ENCODE measurements around the gene ZNF324.
"Not testable (repeated sequence)": the region's sequence is repeated elsewhere in the genome, so short reads cannot be mapped to it uniquely, and the experiment has no call there.

The ZNF324 gene

GRCh38 chr19:58466760-58467589, at the start of gene ZNF324:
Gene ZNF324, plus strand, starts transcription at chr19:58467080. Its CDS starts 2,106 bp downstream, at chr19:58469186.
- DNase-seq (ENCODE audit: low spot score) = peak; percentile 97

GRCh38 chr19:58428617-58429016, 38.3 kb upstream of the ZNF324 start:
- no peak for DNase-seq (ENCODE audit: low spot score)

GRCh38 chr19:58429745-58430144, 37.1 kb upstream of the ZNF324 start:
- DNase-seq (ENCODE audit: low spot score) = no peak

DNA sequence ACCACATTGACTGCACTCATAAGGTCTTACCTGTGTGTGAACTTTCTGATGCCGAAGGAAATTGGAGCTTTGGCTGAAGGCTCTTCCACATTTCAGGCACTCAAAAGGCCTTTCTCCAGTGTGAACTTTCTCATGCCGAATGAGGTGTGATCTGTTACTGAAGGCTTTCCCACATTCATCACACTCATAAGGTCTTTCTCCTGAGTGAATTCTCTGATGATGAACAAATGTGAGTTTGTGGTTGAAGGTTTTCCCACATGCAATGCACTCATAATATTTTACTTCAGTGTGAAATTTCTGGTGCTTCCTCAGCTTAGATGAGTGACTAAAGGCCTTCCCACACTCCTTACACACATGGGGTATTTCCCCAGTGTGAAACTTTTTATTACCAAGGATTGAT, 32.7 kb upstream of the ZNF324 start:
- no peak for DNase-seq (ENCODE audit: low spot score)

- DNase-seq (ENCODE audit: low spot score) = no peak
Measured at GRCh38 chr19:58439576-58440554, 27.0 kb upstream of the ZNF324 start, which contains the start of gene ZNF132. Gene ZNF132, minus strand, starts transcription at chr19:58440153. Its CDS starts 332 bp downstream, at chr19:58439821.

GRCh38 chr19:58440556-58440955, 26.3 kb upstream of the ZNF324 start:
- DNase-seq (ENCODE audit: low spot score) = no peak

DNA sequence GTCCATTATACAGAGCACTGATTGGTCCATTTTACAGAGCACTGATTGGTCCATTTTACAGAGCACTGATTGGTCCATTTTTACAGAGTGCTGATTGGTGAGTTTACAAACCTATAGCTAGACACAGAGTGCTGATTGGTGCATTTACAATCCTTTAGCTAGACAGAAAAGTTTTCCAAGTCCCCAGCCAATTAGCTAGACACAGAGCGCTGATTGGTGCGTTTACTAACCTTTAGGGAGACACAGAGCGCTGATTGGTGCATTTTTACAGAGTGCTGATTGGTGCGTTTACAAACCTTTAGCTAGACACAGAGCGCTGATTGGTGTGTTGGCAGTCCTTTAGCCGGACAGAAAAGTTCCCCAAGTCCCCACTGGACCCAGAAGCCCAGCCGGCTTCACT, 23.9 kb upstream of the ZNF324 start:
- not testable (repeated sequence) for DNase-seq (ENCODE audit: low spot score)

GRCh38 chr19:58448860-58449259, 18.0 kb upstream of the ZNF324 start:
- DNase-seq (ENCODE audit: low spot score) = not testable (repeated sequence)

DNA sequence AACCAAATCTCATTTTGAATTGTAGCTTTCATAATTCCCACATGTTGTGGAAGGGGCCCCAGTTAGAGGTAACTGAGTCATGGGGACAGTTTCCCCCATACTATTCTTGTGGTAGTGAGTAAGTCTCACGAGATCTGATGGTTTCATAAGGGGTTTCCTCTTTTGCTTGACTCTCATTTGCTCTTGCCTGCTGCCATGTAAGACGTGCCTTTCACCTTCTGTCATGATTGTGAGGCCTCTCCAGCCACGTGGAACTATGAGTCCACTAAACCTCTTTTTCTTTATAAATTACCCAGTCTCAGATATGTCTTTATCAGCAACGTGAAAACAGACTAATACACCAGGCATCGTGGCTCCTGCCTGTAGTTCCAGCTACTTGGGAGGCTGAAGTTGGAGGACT, 16.9 kb upstream of the ZNF324 start:
- DNase-seq (ENCODE audit: low spot score) = not testable (repeated sequence)

GRCh38 chr19:58450856-58451357, 16.0 kb upstream of the ZNF324 start:
- no peak for DNase-seq (ENCODE audit: low spot score)

DNA sequence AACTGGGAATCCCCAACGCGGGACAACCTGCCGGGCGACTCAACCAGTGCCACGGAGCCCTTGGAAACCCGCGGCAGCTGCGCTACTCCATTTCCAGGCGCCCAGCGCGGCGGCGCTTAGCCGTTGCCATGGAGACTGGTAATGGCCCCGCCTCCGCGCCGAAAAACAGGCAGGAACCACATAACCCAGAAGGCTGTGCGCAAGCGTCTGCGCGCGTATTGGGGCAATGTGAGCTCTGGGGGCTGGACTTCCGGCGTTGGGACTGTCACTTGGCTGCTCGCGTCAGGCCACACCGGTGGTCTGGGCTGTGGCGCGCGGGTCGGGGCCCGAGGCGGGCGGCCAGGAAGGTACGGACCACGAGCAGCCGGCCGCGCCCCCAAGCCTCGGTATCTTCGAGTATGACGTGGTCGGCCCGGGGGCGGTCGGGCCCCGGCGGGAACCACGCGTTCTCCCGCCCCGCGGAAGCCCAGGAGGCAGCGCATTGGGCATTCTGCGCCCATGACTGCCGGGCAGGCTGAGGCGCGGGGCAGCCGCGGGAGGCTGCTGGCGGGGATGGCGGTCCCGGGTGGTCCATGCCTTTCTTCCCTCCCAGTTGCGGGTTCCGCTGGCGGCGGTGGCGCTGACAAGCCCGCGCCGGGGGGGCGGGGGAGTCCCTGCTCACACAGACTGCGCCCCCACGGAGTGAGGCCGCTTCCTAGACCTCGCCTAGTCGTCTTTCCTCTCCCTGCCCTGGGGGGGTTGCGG, 15.3 kb upstream of the ZNF324 start, which contains the start of gene ZNF324B:
Gene ZNF324B, plus strand, starts transcription at position 265 of the 744 bp plus-strand sequence. CDS start 2,080 bp downstream, outside the sequence.
- DNase-seq (ENCODE audit: low spot score) = peak; percentile 98

DNA sequence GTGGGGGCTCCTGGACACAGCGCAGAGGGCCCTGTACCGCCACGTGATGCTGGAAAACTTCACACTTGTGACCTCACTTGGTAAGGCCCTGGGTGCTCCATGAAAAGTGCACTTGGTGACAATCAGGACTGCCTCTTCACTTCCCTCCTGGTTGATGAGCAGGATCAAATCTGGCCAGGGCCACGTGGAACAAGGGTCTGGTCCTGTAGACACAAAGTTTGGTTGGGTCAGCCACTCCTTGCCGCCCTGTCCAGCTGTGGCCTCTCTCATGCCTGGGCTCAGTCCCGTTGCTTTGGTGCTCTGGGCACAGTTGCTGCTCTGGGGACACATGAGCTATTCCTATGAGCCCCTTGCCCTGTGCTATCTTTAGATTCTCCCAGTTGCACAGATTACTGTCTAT, 13.1 kb upstream of the ZNF324 start:
- no peak for DNase-seq (ENCODE audit: low spot score)

DNA sequence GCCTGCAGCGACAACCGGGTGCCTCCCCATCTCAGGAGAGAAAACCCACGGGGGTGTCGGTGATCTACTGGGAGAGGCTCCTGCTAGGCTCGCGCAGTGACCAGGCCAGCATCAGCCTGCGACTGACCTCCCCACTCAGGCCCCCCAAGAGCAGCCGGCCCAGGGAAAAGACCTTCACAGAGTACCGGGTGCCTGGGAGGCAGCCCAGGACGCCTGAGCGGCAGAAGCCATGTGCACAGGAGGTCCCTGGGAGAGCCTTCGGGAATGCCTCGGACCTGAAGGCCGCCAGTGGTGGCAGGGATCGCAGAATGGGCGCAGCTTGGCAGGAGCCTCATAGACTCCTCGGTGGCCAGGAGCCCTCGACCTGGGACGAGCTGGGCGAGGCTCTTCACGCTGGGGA, 11.6 kb upstream of the ZNF324 start:
- DNase-seq (ENCODE audit: low spot score) = no peak

- DNase-seq (ENCODE audit: low spot score) = no peak
Measured at GRCh38 chr19:58456111-58456510, 10.8 kb upstream of the ZNF324 start.

DNA sequence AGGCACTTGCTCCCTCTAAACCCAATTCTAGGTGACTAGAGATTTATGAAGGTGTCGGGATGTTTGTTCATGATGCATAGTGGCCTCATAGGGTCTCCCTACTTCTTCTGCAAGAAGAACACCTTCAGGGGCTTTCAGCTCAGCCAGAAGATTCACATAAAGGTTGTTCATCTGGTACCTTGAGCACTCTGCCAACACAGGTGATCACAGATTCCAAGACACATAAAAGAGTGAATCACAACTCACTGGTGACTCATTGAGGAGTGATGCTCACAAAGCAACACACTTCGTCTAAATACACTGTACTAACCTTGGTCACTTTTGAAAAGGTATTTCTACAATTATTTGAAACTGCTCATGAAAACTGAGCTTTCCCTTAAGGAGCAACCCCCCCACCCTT, 6.8 kb upstream of the ZNF324 start:
- DNase-seq (ENCODE audit: low spot score) = no peak

GRCh38 chr19:58466089-58466759, 656 bp upstream of the ZNF324 start:
- DNase-seq (ENCODE audit: low spot score) = no peak

DNA sequence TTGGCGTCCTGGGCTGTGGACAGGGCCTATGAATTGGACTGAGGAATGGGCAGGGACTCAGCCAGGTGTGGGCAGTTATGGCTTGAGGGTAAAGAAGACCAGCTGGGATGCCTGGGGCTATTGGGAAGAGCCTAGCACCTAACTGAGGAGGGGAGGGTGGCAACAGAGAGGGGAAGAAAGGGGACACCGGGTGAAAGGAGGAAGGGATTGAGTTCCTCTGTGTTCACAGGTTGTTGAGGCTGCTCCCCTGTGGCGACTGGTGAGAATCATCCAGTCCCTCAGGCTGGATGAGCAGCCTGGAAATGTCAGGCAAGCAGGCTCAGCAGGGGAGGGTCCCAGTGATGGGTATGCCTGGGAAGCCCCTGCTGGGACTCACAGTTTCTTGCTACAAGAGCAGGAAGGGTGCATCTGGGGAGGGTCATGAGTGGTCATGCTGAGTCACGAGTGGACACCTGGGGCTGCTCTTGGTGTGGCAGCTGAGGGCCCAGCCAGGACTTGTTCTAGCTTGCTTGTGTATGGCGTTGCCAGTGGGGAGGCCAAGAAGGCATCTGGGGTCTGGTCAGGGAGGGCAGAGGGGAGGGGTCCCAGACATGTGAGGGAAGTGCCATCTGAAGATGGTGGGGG, 1.4 kb downstream of the ZNF324 start:
- DNase-seq (ENCODE audit: low spot score) = no peak

- DNase-seq (ENCODE audit: low spot score) = no peak
Measured at GRCh38 chr19:58469241-58470013, 2.5 kb downstream of the ZNF324 start.

DNA sequence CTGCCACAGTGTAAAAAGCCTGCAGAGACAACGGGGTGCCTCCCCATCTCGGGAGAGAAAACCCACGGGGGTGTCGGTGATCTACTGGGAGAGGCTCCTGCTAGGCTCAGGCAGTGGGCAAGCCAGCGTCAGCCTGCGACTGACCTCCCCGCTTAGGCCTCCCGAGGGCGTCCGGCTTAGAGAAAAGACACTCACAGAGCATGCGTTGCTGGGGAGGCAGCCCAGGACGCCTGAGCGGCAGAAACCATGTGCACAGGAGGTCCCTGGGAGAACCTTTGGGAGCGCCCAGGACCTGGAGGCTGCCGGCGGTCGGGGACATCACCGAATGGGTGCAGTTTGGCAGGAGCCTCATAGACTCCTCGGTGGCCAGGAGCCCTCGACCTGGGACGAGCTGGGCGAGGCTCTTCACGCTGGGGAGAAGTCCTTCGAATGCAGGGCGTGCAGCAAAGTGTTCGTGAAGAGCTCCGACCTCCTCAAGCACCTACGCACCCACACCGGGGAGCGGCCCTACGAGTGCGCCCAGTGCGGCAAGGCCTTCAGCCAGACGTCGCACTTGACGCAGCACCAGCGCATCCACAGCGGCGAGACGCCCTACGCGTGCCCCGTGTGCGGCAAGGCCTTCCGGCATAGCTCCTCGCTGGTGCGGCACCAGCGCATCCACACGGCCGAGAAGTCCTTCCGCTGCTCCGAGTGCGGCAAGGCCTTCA, 4.1 kb downstream of the ZNF324 start:
- not testable (repeated sequence) for DNase-seq (ENCODE audit: low spot score)
